Stomach (tissue), 4 donors: Measurements from ENCODE around the gene SAMD3.

Experiments used
- POLR2A ChIP-seq, 4 donors: fragments of 450-650 bp; IDR thresholded peaks; one replicate each; pipeline ENCODE4 v1.6.1; 2016; ENCODE audit warnings: antibody characterized with exemption in 4 of 4, control low read depth in 2 of 4, mild to moderate bottlenecking in 1 of 4, moderate library complexity in 1 of 4
- POLR2AphosphoS5 ChIP-seq, 3 donors: sonication (generic); formaldehyde crosslinking; IDR thresholded peaks; one replicate each; pipeline ENCODE4 v1.6.1; 2016; ENCODE audit warnings: antibody characterized with exemption in 3 of 3
- TF ChIP-seq, protein P1 (sequence below), 7 experiments: fragments of 450-650 bp in 4 of 7; fragments of 200-600 bp in 3 of 7; sonication (generic) in 3 of 7; IDR thresholded peaks; one replicate each; pipeline ENCODE4 v1.5.1; 2016 to 2019; ENCODE audit warnings: antibody characterized with exemption in 7 of 7, control low read depth in 2 of 7, mild to moderate bottlenecking in 1 of 7

GRCh38 chr6:130187335-130188206 lies 35.2 kb downstream of the SAMD3 start:
- TF ChIP-seq POLR2A (IDR thresholded peaks at IDR 0.05): no peak
- TF ChIP-seq, protein P1, sequence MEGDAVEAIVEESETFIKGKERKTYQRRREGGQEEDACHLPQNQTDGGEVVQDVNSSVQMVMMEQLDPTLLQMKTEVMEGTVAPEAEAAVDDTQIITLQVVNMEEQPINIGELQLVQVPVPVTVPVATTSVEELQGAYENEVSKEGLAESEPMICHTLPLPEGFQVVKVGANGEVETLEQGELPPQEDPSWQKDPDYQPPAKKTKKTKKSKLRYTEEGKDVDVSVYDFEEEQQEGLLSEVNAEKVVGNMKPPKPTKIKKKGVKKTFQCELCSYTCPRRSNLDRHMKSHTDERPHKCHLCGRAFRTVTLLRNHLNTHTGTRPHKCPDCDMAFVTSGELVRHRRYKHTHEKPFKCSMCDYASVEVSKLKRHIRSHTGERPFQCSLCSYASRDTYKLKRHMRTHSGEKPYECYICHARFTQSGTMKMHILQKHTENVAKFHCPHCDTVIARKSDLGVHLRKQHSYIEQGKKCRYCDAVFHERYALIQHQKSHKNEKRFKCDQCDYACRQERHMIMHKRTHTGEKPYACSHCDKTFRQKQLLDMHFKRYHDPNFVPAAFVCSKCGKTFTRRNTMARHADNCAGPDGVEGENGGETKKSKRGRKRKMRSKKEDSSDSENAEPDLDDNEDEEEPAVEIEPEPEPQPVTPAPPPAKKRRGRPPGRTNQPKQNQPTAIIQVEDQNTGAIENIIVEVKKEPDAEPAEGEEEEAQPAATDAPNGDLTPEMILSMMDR (IDR thresholded peaks at IDR 0.05): no peak
- no peak for TF ChIP-seq POLR2AphosphoS5 (IDR thresholded peaks at IDR 0.05)
